HepG2 (cell line): Measurements from ENCODE around the gene INTU. TPM values are rescaled to one million over a fixed set of nuclear protein-coding genes. Genes with fewer than 3 reads are reported as not detected.
A peak's percentile ranks its signal among the peaks of the same experiment; 100 is the strongest.

Source experiments
- BCLAF1 ChIP-seq: fragments of 450-650 bp; IDR thresholded peaks from 2 replicates; pipeline ENCODE4 v1.6.1; 2017; ENCODE audit warnings: mild to moderate bottlenecking
- CC2D1A ChIP-seq: sonication (generic); formaldehyde crosslinking; IDR thresholded peaks from 2 replicates; pipeline ENCODE4 v1.8.1; 2023; ENCODE audit warnings: mild to moderate bottlenecking, missing genetic modification reagents
- HMGXB4 ChIP-seq, 2 experiments: sonication (generic) in 1 of 2; formaldehyde crosslinking in 1 of 2; IDR thresholded peaks; 2 replicates each; pipeline versions ENCODE4 v1.4.0 to v1.6.1; 2018 to 2020; ENCODE audit warnings: missing genetic modification reagents in 2 of 2, borderline replicate concordance in 1 of 2, low read depth in 1 of 2, mild to moderate bottlenecking in 1 of 2, missing biosample characterization in 1 of 2
- MTERF4 ChIP-seq: sonication (generic); formaldehyde crosslinking; IDR thresholded peaks from 2 replicates; pipeline ENCODE4 v1.8.0; 2023; ENCODE audit warnings: mild to moderate bottlenecking, missing genetic modification reagents
- MXI1 ChIP-seq: IDR thresholded peaks from 3 replicates; pipeline ENCODE4 v1.6.1; 2012; ENCODE audit warnings: low read depth, low read length, inconsistent platforms, borderline replicate concordance
- RBM39 ChIP-seq: fragments of 200-400 bp; formaldehyde crosslinking; IDR thresholded peaks from one replicate; pipeline ENCODE4 v1.6.1; 2018; ENCODE audit warnings: antibody characterized with exemption, mild to moderate bottlenecking, low read depth, low read length; ENCODE audit not compliant: poor library complexity, severe bottlenecking
- RFX3 ChIP-seq: IDR thresholded peaks from 2 replicates; pipeline ENCODE4 v1.6.1; 2016; ENCODE audit warnings: missing biosample characterization, missing genetic modification reagents
- SP4 ChIP-seq: sonication (generic); formaldehyde crosslinking; IDR thresholded peaks from 2 replicates; pipeline ENCODE4 v1.8.1; 2023; ENCODE audit warnings: mild to moderate bottlenecking, missing genetic modification reagents
- ZBTB34 ChIP-seq: sonication (generic); formaldehyde crosslinking; IDR thresholded peaks from 2 replicates; pipeline ENCODE4 v1.8.0; 2022; ENCODE audit warnings: mild to moderate bottlenecking, missing genetic modification reagents
- ZBTB49 ChIP-seq: sonication (generic); formaldehyde crosslinking; IDR thresholded peaks from 2 replicates; pipeline ENCODE4 v1.4.0; 2020; ENCODE audit warnings: missing genetic modification reagents, borderline replicate concordance
- ZFP62 ChIP-seq: sonication (generic); formaldehyde crosslinking; IDR thresholded peaks from 2 replicates; pipeline ENCODE4 v1.4.0; 2020; ENCODE audit warnings: missing genetic modification reagents
- ZNF234 ChIP-seq: sonication (generic); formaldehyde crosslinking; conservative IDR thresholded peaks from 2 replicates; pipeline ENCODE4 v1.5.1; 2020; ENCODE audit warnings: mild to moderate bottlenecking, missing genetic modification reagents
- ZNF619 ChIP-seq: sonication (generic); formaldehyde crosslinking; IDR thresholded peaks from 2 replicates; pipeline ENCODE4 v1.4.0; 2020; ENCODE audit warnings: mild to moderate bottlenecking, missing genetic modification reagents
- ZNF678 ChIP-seq: sonication (generic); formaldehyde crosslinking; IDR thresholded peaks from 2 replicates; pipeline ENCODE4 v1.4.0; 2020; ENCODE audit warnings: mild to moderate bottlenecking, missing genetic modification reagents
- ZNF703 ChIP-seq: sonication (generic); formaldehyde crosslinking; IDR thresholded peaks from 2 replicates; pipeline ENCODE4 v1.5.1; 2020; ENCODE audit warnings: missing genetic modification reagents, mild to moderate bottlenecking, moderate library complexity, borderline replicate concordance
- ZSCAN30 ChIP-seq: sonication (generic); formaldehyde crosslinking; IDR thresholded peaks from 2 replicates; pipeline ENCODE4 v1.5.0; 2020; ENCODE audit warnings: mild to moderate bottlenecking, missing genetic modification reagents
- ZZZ3 ChIP-seq: sonication (generic); formaldehyde crosslinking; IDR thresholded peaks from 2 replicates; pipeline ENCODE4 v1.4.0; 2020; ENCODE audit warnings: missing genetic modification reagents, mild to moderate bottlenecking, borderline replicate concordance
- polyA plus RNA-seq, 8 experiments: library from polyadenylated mRNA; depleted of rRNA in 3 of 8; stranded (reverse) in 7 of 8; unstranded in 1 of 8; fragments of >200 nt; fragmentation: Illumina TruSeq in 4 of 8; extraction: Trizol in 4 of 8; gene quantifications; 2 replicates each; pipeline versions ENCODE4 v1.2.1 to v1.2.3, GENCODE V29; 2011 to 2016; ENCODE audit warnings: low read depth in 4 of 8, missing spikeins in 1 of 8, mixed read lengths in 1 of 8; ENCODE audit not compliant: insufficient read depth in 1 of 8
- total RNA-seq, 5 experiments: library from RNA; depleted of rRNA; stranded (reverse); fragments of >200 nt; fragmentation: Illumina TruSeq; extraction: Trizol; gene quantifications; 2 replicates each; pipeline ENCODE4 v1.2.3, GENCODE V29; 2016; ENCODE audit warnings: low read depth in 1 of 5

The INTU gene
- total and polyA plus RNA-seq, 2 of the 13 experiments (the other 11 are each of a cell fraction or from before 2014, with no cell fraction given) = 5.3 to 6.2 TPM

- TF ChIP-seq ZBTB34 = no peak
- no peak for TF ChIP-seq SP4 (CRISPR knock-in tag)
- peak; percentile 23 to 38; a peak in 1 of 4 replicates for TF ChIP-seq HMGXB4 (CRISPR knock-in tag; IDR thresholded peaks at IDR 0.05; ENCODE audit: borderline replicate concordance in 1 of 2, low read depth in 1 of 2)
- TF ChIP-seq ZNF678 (CRISPR knock-in tag) = no peak
- TF ChIP-seq CC2D1A (CRISPR knock-in tag) = no peak
- TF ChIP-seq ZNF703 (CRISPR knock-in tag) = no peak
- TF ChIP-seq RBM39 = peak; percentile 66
- TF ChIP-seq MXI1 = no peak
- TF ChIP-seq BCLAF1 = no peak
- no peak for TF ChIP-seq ZNF619 (CRISPR knock-in tag)
- TF ChIP-seq MTERF4 (CRISPR knock-in tag) = 0 out of 2 replicates have a peak, but pooled peaks have one; percentile 58
- TF ChIP-seq ZNF234 (CRISPR knock-in tag) = no peak
- no peak for TF ChIP-seq ZFP62 (CRISPR knock-in tag)
- TF ChIP-seq ZZZ3 (CRISPR knock-in tag) = no peak
- no peak for TF ChIP-seq ZBTB49 (CRISPR knock-in tag)
- no peak for TF ChIP-seq RFX3 (CRISPR knock-in tag)
- no peak for TF ChIP-seq ZSCAN30 (CRISPR knock-in tag)
Observed at GRCh38 chr4:127622921-127623796, 9.6 kb upstream of the INTU start (continued).
